Smooth muscle cell (in vitro differentiated cells): ENCODE results near the gene TAF3. TPM values are rescaled to one million over a fixed set of nuclear protein-coding genes. Genes with fewer than 3 reads are reported as not detected.
A peak's percentile ranks its signal among the peaks of the same experiment; 100 is the strongest.

Experiments
- DNase-seq: peaks from one replicate; lab custom pipeline; 2025; ENCODE audit not compliant: unreplicated experiment; lab: John Stamatoyannopoulos, UW
- H2AFZ ChIP-seq: fragments of 200-600 bp; sonication (generic); 2 replicates; pipeline ENCODE4 v1.6.0; 2016; ENCODE audit warnings: antibody characterized with exemption, low read depth, mild to moderate bottlenecking
- H3F3A ChIP-seq: fragments of 200-600 bp; sonication (generic); 2 replicates; pipeline ENCODE4 v1.6.0; 2017; ENCODE audit warnings: antibody characterized with exemption, low read depth
- H3K27ac ChIP-seq: fragments of 200-600 bp; sonication (generic); 2 replicates; pipeline ENCODE4 v1.5.1; 2016; ENCODE audit warnings: low read depth, mild to moderate bottlenecking
- H3K27me3 ChIP-seq: fragments of 200-600 bp; sonication (generic); 2 replicates; pipeline ENCODE4 v1.6.1; 2016; ENCODE audit warnings: low read depth, mild to moderate bottlenecking
- H3K36me3 ChIP-seq: fragments of 200-600 bp; sonication (generic); 2 replicates; pipeline ENCODE4 v1.5.1; 2016; ENCODE audit warnings: low read depth
- H3K4me1 ChIP-seq: fragments of 200-600 bp; sonication (generic); 2 replicates; pipeline ENCODE4 v1.5.1; 2016; ENCODE audit warnings: low read depth
- H3K4me2 ChIP-seq: fragments of 200-600 bp; sonication (generic); 2 replicates; pipeline ENCODE4 v1.6.0; 2016; ENCODE audit warnings: mild to moderate bottlenecking
- H3K4me3 ChIP-seq: fragments of 200-600 bp; sonication (generic); 2 replicates; pipeline ENCODE4 v1.5.1; 2016; ENCODE audit warnings: mild to moderate bottlenecking
- H3K79me2 ChIP-seq: fragments of 200-600 bp; sonication (generic); 2 replicates; pipeline ENCODE4 v1.6.0; 2016; ENCODE audit warnings: low read depth, mild to moderate bottlenecking
- H3K9ac ChIP-seq: fragments of 200-600 bp; sonication (generic); 2 replicates; pipeline ENCODE4 v1.6.0; 2016; ENCODE audit warnings: low read depth
- H3K9me3 ChIP-seq: fragments of 200-600 bp; sonication (generic); replicated peaks from 2 replicates; pipeline ENCODE4 v1.5.1; 2016; ENCODE audit warnings: low read depth
- H4K20me1 ChIP-seq: fragments of 200-600 bp; sonication (generic); 2 replicates; pipeline ENCODE4 v1.6.0; 2016; ENCODE audit warnings: low read depth
- CTCF ChIP-seq: fragments of 200-600 bp; sonication (generic); IDR thresholded peaks from 2 replicates; pipeline ENCODE4 v1.5.1; 2017; ENCODE audit warnings: borderline replicate concordance, mild to moderate bottlenecking, antibody characterized with exemption; ENCODE audit not compliant: insufficient read depth, poor library complexity, severe bottlenecking
- WGBS: methylation state at CpG from one replicate; pipeline ENCODE4 v1.1.7; 2016; ENCODE audit warnings: low lambda C conversion rate; 5-methylcytosine and 5-hydroxymethylcytosine counted together
- polyA plus RNA-seq: library from polyadenylated mRNA; unstranded; fragments of >200 nt; fragmentation: Nextera tagmentation; extraction: Ambion mirVana; gene quantifications from 2 replicates; pipeline ENCODE4 v1.2.1, GENCODE V29; 2016
- total RNA-seq: library from RNA; depleted of rRNA; stranded (reverse); fragments of >200 nt; gene quantifications from 2 replicates; pipeline ENCODE4 v1.2.3, GENCODE V29; 2014

The TAF3 gene
- total and polyA plus RNA-seq, 2 experiments from 2014 or later = 3.7 to 7.0 TPM

- H3K27me3 ChIP-seq = no peaks in the 10 kb centered on the region
- WGBS = 76% methylated on average over 11 of the region's 11 CpGs
- H3K79me2 ChIP-seq = peaks cover 4% of the 10 kb centered on the region
- H3K4me2 ChIP-seq = no peak overlapping the region
- H3K9ac ChIP-seq = no peak overlapping the region
- DNase-seq = no peak
- no peak overlapping the region for H3K27ac ChIP-seq
- no peak for TF ChIP-seq CTCF
- no peaks in the 10 kb centered on the region for H3F3A ChIP-seq
- H3K4me1 ChIP-seq = no peaks in the 10 kb centered on the region
- no peak overlapping the region for H2AFZ ChIP-seq
- no peak overlapping the region for H3K4me3 ChIP-seq
- H3K9me3 ChIP-seq = no peaks in the 10 kb centered on the region
- H4K20me1 ChIP-seq = peaks cover 24% of the 10 kb centered on the region
- no peaks in the 10 kb centered on the region for H3K36me3 ChIP-seq
Observed at GRCh38 chr10:7945469-7946187, 127.3 kb downstream of the TAF3 start.

- Histone ChIP-seq H3K9me3 (no peaks in the 10 kb centered on the region), H2AFZ (no peak overlapping the region), H3K27ac (peak overlapping the region; percentile 3), H3K27me3 (no peaks in the 10 kb centered on the region), H3F3A (no peaks in the 10 kb centered on the region), H3K4me1 (no peaks in the 10 kb centered on the region), H3K79me2 (peaks cover 4% of the 10 kb centered on the region), H3K4me2 (peak overlapping the region; percentile 27), H3K36me3 (no peaks in the 10 kb centered on the region), H3K9ac (no peak overlapping the region), H3K4me3 (no peak overlapping the region), H4K20me1 (peaks cover 24% of the 10 kb centered on the region)
- TF ChIP-seq CTCF = no peak
- no peak for DNase-seq
- WGBS = 60% methylated on average over 6 of the region's 6 CpGs
Observed at GRCh38 chr10:7948371-7949000, 130.2 kb downstream of the TAF3 start.

GRCh38 chr10:7950981-7951847 is 132.9 kb downstream of the TAF3 start:
- Histone ChIP-seq H3K9ac (no peak overlapping the region), H3K36me3 (no peaks in the 10 kb centered on the region), H3K4me1 (no peaks in the 10 kb centered on the region), H3K27ac (no peak overlapping the region), H3K4me2 (no peak overlapping the region), H3K4me3 (no peak overlapping the region), H3K27me3 (no peaks in the 10 kb centered on the region), H3F3A (peaks cover 5% of the 10 kb centered on the region), H3K79me2 (no peaks in the 10 kb centered on the region), H2AFZ (no peak overlapping the region), H4K20me1 (peaks cover 18% of the 10 kb centered on the region), H3K9me3 (no peaks in the 10 kb centered on the region)
- 86% methylated on average over 9 of the region's 9 CpGs for WGBS
- no peak for DNase-seq
- no peak for TF ChIP-seq CTCF
